GM12892 (cell line): Measurements from ENCODE around the gene TMEM161A.

Source experiments
- POLR2A ChIP-seq: IDR thresholded peaks from 2 replicates; pipeline ENCODE4 v1.6.1; 2011; ENCODE audit warnings: low read depth, low read length, control low read depth
- POLR2AphosphoS5 ChIP-seq: IDR thresholded peaks from 2 replicates; pipeline ENCODE4 v1.6.1; 2011; ENCODE audit warnings: low read depth, low read length, control low read depth
- TAF1 ChIP-seq: IDR thresholded peaks from 2 replicates; pipeline ENCODE4 v1.6.1; 2011; ENCODE audit warnings: low read depth, mild to moderate bottlenecking, control low read depth, low read length, borderline replicate concordance

DNA sequence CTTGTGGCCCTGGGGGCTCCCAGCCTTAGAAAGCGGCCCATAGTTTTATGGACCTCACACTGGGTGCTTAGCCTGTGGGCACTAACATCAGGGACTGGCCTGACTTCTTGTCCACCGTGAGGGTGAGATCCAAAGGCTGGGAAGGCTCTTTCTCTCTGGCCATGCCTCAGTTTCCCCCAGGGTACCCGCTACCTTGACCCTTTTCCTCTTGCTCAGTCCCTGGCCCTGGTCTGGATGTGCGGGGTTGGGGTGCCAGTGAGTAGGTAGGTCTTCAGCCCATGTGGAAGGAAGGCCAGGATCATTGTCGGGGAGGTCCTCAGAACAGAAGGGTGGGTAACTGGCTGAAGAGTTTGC lies 1.6 kb upstream of the TMEM161A start:
- TF ChIP-seq POLR2AphosphoS5 = no peak
- no peak for TF ChIP-seq TAF1
- no peak for TF ChIP-seq POLR2A
